ENCODE measurements around the gene RTP5. TPM values are rescaled to one million over a fixed set of nuclear protein-coding genes. Genes with fewer than 3 reads are reported as not detected.
A peak's percentile ranks its signal among the peaks of the same experiment; 100 is the strongest.

The RTP5 gene
- total RNA-seq, 2 experiments from 2014 or later, result 0.30 to 0.36 TPM

GRCh38 chr2:241842620-241843211 lies 26.8 kb upstream of the RTP5 start:
- H3K36me3 Mint-ChIP-seq (ENCODE audit: low read depth), result no peaks in the 10 kb centered on the region
- peak overlapping the region; percentile 56 for H3K4me3 Mint-ChIP-seq
- POLR2A ChIA-PET, result interaction anchor here (1.0 to 2.3 kb wide), 2 partner anchors 17 to 141 kb away, joined by 3 to 5 read pairs; partner anchors contain the start of gene ING5
- H3K4me1 ChIP-seq (ENCODE audit: insufficient read depth, low read length), result peaks cover 34% of the 10 kb centered on the region
- no peaks in the 10 kb centered on the region for H3K9me3 Mint-ChIP-seq
- no peaks in the 10 kb centered on the region for H3K27me3 ChIP-seq (ENCODE audit: control insufficient read depth in 1 of 2, insufficient read depth in 2 of 2, low read length in 2 of 2)
- no peaks in the 10 kb centered on the region for H3K27me3 Mint-ChIP-seq
- no peaks in the 10 kb centered on the region for H3K36me3 ChIP-seq (ENCODE audit: insufficient read depth, low read length)
- intact Hi-C loops (cut with DNase I, micrococcal nuclease), result no loop called here
- ATAC-seq (ENCODE audit: poor library complexity), result peak; percentile 41
- peak in 8 of 14 experiments; percentile 13 to 77 (median 50) for DNase-seq
- CTCF ChIA-PET, result no interaction called here
- peak overlapping the region; percentile 49 for H3K4me3 ChIP-seq (ENCODE audit: low read length)
- peaks cover 38% of the 10 kb centered on the region for H3K4me1 Mint-ChIP-seq (ENCODE audit: low read depth)
- H3K27ac Mint-ChIP-seq, result peak overlapping the region; percentile 83
- TF ChIP-seq, protein P1, sequence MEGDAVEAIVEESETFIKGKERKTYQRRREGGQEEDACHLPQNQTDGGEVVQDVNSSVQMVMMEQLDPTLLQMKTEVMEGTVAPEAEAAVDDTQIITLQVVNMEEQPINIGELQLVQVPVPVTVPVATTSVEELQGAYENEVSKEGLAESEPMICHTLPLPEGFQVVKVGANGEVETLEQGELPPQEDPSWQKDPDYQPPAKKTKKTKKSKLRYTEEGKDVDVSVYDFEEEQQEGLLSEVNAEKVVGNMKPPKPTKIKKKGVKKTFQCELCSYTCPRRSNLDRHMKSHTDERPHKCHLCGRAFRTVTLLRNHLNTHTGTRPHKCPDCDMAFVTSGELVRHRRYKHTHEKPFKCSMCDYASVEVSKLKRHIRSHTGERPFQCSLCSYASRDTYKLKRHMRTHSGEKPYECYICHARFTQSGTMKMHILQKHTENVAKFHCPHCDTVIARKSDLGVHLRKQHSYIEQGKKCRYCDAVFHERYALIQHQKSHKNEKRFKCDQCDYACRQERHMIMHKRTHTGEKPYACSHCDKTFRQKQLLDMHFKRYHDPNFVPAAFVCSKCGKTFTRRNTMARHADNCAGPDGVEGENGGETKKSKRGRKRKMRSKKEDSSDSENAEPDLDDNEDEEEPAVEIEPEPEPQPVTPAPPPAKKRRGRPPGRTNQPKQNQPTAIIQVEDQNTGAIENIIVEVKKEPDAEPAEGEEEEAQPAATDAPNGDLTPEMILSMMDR (IDR thresholded peaks at IDR 0.05), result no peak
- H3K27ac ChIP-seq (ENCODE audit: low read depth in 1 of 2, low read length in 2 of 2), result peak overlapping the region in 1 of 2 donors; percentile 30
- H3K9me3 ChIP-seq (ENCODE audit: control insufficient read depth in 1 of 2, insufficient read depth in 1 of 2, low read length in 2 of 2), result no peaks in the 10 kb centered on the region

DNA sequence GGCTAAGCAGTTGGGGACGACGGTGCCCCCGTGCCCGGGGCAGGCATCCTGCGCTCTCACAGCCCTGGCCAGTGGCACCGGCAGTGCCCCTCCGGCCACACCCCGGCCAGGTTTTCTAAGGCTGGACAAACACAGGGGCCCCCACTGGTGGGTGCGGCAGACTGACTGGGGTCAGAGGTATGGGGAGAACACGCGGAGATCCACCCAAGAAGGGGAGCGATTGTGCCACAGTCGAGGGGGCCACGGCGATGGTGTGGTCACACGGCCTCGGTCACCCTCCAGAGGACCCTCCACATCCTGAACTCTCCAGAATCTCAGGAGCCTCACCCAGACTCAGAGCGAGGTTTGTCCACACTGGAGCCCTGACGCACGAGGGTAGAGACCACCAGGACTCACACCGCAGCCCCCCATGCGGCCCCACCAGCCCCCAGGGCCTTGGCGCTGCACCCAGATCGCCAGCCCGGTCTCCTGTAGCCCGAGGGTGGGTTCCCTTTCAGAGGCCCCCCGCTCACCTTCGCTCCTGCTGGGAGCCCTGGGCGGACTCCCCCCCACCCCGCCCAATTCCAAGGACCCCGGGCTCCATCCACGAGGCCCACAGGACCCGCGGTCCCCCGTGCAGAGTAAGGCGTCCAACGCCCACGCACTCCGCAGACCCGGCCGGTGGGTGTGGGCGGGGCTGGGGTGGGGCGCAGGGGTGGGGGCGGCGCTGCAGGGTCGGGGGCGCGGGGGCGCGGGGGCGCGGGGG lies 26.0 kb upstream of the RTP5 start:
- intact Hi-C loops (cut with DNase I, micrococcal nuclease), result no loop called here
- Mint-ChIP-seq H3K4me3 (peak overlapping the region; percentile 56), H3K27ac (peak overlapping the region; percentile 83), H3K36me3 (ENCODE audit: low read depth) (no peaks in the 10 kb centered on the region), H3K9me3 (no peaks in the 10 kb centered on the region), H3K4me1 (ENCODE audit: low read depth) (peaks cover 36% of the 10 kb centered on the region), H3K27me3 (no peaks in the 10 kb centered on the region)
- DNase-seq, result no peak
- H3K4me3 ChIP-seq (ENCODE audit: low read length), result peak overlapping the region; percentile 49
- H3K9me3 ChIP-seq (ENCODE audit: control insufficient read depth in 1 of 2, insufficient read depth in 1 of 2, low read length in 2 of 2), result no peaks in the 10 kb centered on the region
- no peak overlapping the region for H3K27ac ChIP-seq (ENCODE audit: low read depth in 1 of 2, low read length in 2 of 2)
- ChIA-PET CTCF (interaction anchor here (0.9 to 1.2 kb wide), 3 partner anchors 25 to 133 kb away, joined by 3 to 6 read pairs (median 5); no protein-coding TSS in a partner anchor), POLR2A (interaction anchor here (1.0 to 2.3 kb wide), 3 partner anchors 16 to 142 kb away, joined by 3 to 5 read pairs (median 3); partner anchors contain the start of gene ING5)
- no peak for ATAC-seq (ENCODE audit: poor library complexity)
- H3K36me3 ChIP-seq (ENCODE audit: insufficient read depth, low read length), result no peaks in the 10 kb centered on the region
- peaks cover 34% of the 10 kb centered on the region for H3K4me1 ChIP-seq (ENCODE audit: insufficient read depth, low read length)
- TF ChIP-seq, protein P1 (IDR thresholded peaks at IDR 0.05), result no peak
- no peaks in the 10 kb centered on the region for H3K27me3 ChIP-seq (ENCODE audit: control insufficient read depth in 1 of 2, insufficient read depth in 2 of 2, low read length in 2 of 2)

DNA sequence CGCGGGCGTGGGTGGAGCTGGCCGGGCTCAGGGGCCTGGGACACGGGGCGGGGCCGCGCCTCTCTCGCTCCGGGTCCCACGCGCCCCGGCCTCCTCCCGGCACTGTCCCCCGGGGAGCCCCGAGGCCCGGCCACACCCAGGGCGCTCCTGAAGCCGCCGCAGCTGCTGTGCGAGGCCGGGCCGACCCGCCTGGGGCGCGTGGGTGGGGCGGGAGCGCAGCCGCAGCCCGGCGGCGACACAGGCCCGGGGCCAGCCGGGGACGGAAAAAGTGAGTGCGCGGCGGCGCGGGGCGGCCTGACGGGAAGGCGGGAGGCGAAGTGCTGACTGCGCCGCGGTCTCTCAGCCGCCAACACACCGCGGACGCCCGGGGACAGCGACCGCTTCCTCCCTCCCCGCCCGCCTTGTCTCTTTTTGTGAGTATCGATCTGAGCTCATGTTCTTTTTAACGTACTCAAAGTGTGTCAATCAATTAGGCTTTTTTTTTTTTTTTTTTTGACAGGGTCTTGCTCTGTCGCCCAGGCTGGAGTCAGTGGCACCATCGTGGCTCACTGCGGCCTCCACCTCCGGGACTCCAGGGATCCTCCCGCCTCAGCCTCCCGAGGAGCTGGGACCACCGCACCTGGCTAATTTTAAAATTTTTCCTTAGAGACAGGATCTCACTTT lies 25.3 kb upstream of the RTP5 start:
- TF ChIP-seq, protein P1 (IDR thresholded peaks at IDR 0.05), result no peak
- Histone ChIP-seq H3K9me3 (ENCODE audit: control insufficient read depth in 1 of 2, insufficient read depth in 1 of 2, low read length in 2 of 2) (no peaks in the 10 kb centered on the region), H3K4me3 (ENCODE audit: low read length) (peak overlapping the region; percentile 49), H3K4me1 (ENCODE audit: insufficient read depth, low read length) (peaks cover 34% of the 10 kb centered on the region), H3K27ac (ENCODE audit: low read depth in 1 of 2, low read length in 2 of 2) (no peak overlapping the region), H3K27me3 (ENCODE audit: control insufficient read depth in 1 of 2, insufficient read depth in 2 of 2, low read length in 2 of 2) (no peaks in the 10 kb centered on the region), H3K36me3 (ENCODE audit: insufficient read depth, low read length) (no peaks in the 10 kb centered on the region)
- intact Hi-C loops (cut with DNase I, micrococcal nuclease), result no loop called here
- Mint-ChIP-seq H3K27ac (peak overlapping the region; percentile 61), H3K9me3 (no peaks in the 10 kb centered on the region), H3K27me3 (no peaks in the 10 kb centered on the region), H3K4me1 (ENCODE audit: low read depth) (peaks cover 33% of the 10 kb centered on the region), H3K36me3 (ENCODE audit: low read depth) (no peaks in the 10 kb centered on the region), H3K4me3 (peak overlapping the region; percentile 80)
- ChIA-PET CTCF (interaction anchor here (0.9 to 1.2 kb wide), 3 partner anchors 24 to 134 kb away, joined by 3 to 6 read pairs (median 5); no protein-coding TSS in a partner anchor), POLR2A (interaction anchor here (0.8 to 2.3 kb wide), 4 partner anchors 16 to 143 kb away, joined by 3 to 8 read pairs (median 4); partner anchors contain the start of gene ING5)
- DNase-seq (peak; percentile 34 to 90 (median 65)), ATAC-seq (ENCODE audit: poor library complexity) (peak; percentile 87)
